Pancreas (tissue), 10 donors: Measurements from ENCODE around the gene HTR4. TPM values are rescaled to one million over a fixed set of nuclear protein-coding genes. Genes with fewer than 3 reads are reported as not detected.
"Not testable (repeated sequence)": the region's sequence is repeated elsewhere in the genome, so short reads cannot be mapped to it uniquely, and the experiment has no call there.

Source experiments
- ATAC-seq, 4 donors: fragments of 200-7000 bp; cut with Tn5 transposase; one replicate each; pipeline versions ENCODE4 v1.8.0 to v1.9.1; 2020; ENCODE audit warnings: mild to moderate bottlenecking in 4 of 4, moderate library complexity in 4 of 4
- DNase-seq, 6 donors: peaks; one replicate each; pipeline ENCODE4 v3.0.0-alpha.2; 2020
- FAIRE-seq: peaks from 2 replicates; lab custom pipeline; 2012; peaks lifted over from hg19 to GRCh38; lab: Jason Lieb, UNC
- H3K27ac ChIP-seq, 4 donors: fragments of 200-600 bp; sonication (generic); 1 replicate in 3 of 4; 2 replicates in 1 of 4; pipeline versions ENCODE4 v1.5.0 to v1.8.0; 2020
- H3K27me3 ChIP-seq, 4 donors: fragments of 200-600 bp; one replicate each; pipeline ENCODE4 v1.8.0; 2021
- H3K36me3 ChIP-seq, 3 donors: fragments of 200-600 bp; sonication (generic) in 1 of 3; one replicate each; pipeline versions ENCODE4 v1.5.0 to v1.8.0; 2020 to 2021
- H3K4me1 ChIP-seq, 3 donors: fragments of 200-600 bp; one replicate each; pipeline ENCODE4 v1.8.0; 2021
- H3K4me3 ChIP-seq, 4 donors: fragments of 200-600 bp; sonication (generic) in 2 of 4; one replicate each; pipeline versions ENCODE4 v1.5.0 to v1.8.0; 2020 to 2021
- H3K9me3 ChIP-seq, 4 donors: fragments of 200-600 bp; one replicate each; pipeline ENCODE4 v1.8.0; 2021
- CTCF ChIP-seq, 4 donors: fragments of 200-600 bp; sonication (generic) in 3 of 4; IDR thresholded peaks; one replicate each; pipeline versions ENCODE4 v1.5.0 to v1.8.0; 2021; ENCODE audit warnings: antibody characterized with exemption in 4 of 4
- WGBS, 2 donors: extraction: QIAGEN DNeasy Blood & Tissue Kit; methylation state at CpG; one replicate each; pipeline ENCODE4 v1.1.7; 2013; 5-methylcytosine and 5-hydroxymethylcytosine counted together
- intact Hi-C, 3 donors: fragments of 100-400 bp; cut with DNase I; formaldehyde crosslinking; loops; one replicate each; pipeline versions ENCODE4 v1.11.1 to v1.14.2; 2022
- polyA plus RNA-seq, 2 donors: library from polyadenylated mRNA; stranded (reverse); fragments of 200-250 nt; gene quantifications; one replicate each; pipeline ENCODE4 v1.2.3, GENCODE V29; 2013
- total RNA-seq, 6 donors: library from RNA; stranded (reverse); fragmentation: NEBNext Ultra II Directional in 4 of 6; extraction: Animal tissue kit (Norgen Biotek cat#: 25700) in 4 of 6; gene quantifications; one replicate each; pipeline versions ENCODE4 v1.2.1 to v1.2.4, GENCODE V29; 2021 to 2023
- donor health status: healthy with polysubstance abuse.
- donor health status: DM: no; HTN: no; CAD: no; lungs with moderate emphysema.
- donor health status: DM: no; HTN: no; CAD: no.
- donor health status: control.
- donor health status: control.
- donor health status: Bipolar disorder and iron deficiency.
- donor health status: DM: yes; HTN: yes; CAD: no.
- donor health status: DM: no; HTN: no; CAD: no.
- donor health status: DM: no; HTN: no; CAD: no.
- donor health status: DM: yes; HTN: yes; CAD: no.

HTR4 gene
- total and polyA plus RNA-seq, 8 donors = not detected

DNA sequence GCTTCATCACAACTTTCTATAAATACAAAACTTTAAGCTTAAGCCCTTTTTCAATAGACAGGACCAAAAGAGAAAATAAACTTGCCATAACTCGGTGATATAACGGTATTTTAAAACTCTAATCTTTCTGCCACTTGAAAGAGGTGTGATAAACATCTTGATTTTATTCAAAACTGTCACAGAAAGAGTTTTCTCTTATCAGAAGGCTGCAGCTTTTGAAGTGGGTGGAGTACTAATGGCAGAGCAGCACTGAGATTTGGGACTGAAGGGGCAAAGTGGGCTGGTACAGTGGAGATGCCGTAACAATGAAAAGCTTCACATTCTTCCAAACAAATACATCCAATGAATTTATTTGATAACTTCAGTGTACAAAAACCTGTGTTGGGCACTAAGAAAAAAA, 178.0 kb downstream of the HTR4 start:
- no peak overlapping the region for H3K4me3 ChIP-seq
- H3K36me3 ChIP-seq = no peaks in the 10 kb centered on the region
- WGBS, 2 donors = 79 to 81% methylated on average over 3 of the region's 3 CpGs
- no peaks in the 10 kb centered on the region for H3K9me3 ChIP-seq
- H3K27me3 ChIP-seq = no peaks in the 10 kb centered on the region
- TF ChIP-seq CTCF (IDR thresholded peaks at IDR 0.05) = no peak
- ATAC-seq (no peak), DNase-seq (no peak), FAIRE-seq (no peak)
- intact Hi-C loops = no loop called here
- no peak overlapping the region for H3K27ac ChIP-seq
- H3K4me1 ChIP-seq = no peaks in the 10 kb centered on the region

GRCh38 chr5:148474025-148474511, 180.3 kb downstream of the HTR4 start:
- Histone ChIP-seq H3K9me3 (no peaks in the 10 kb centered on the region), H3K27me3 (no peaks in the 10 kb centered on the region), H3K4me1 (no peaks in the 10 kb centered on the region), H3K4me3 (no peak overlapping the region), H3K36me3 (no peaks in the 10 kb centered on the region), H3K27ac (no peak overlapping the region)
- ATAC-seq (peak in 3 of 4 donors; percentile 35 to 65 (median 36)), FAIRE-seq (no peak), DNase-seq (peak in 2 of 6 donors; percentile 13)
- TF ChIP-seq CTCF (IDR thresholded peaks at IDR 0.05) = no peak
- WGBS, 2 donors = 85 to 87% methylated on average over 8 of the region's 8 CpGs
- intact Hi-C loops = no loop called here

DNA sequence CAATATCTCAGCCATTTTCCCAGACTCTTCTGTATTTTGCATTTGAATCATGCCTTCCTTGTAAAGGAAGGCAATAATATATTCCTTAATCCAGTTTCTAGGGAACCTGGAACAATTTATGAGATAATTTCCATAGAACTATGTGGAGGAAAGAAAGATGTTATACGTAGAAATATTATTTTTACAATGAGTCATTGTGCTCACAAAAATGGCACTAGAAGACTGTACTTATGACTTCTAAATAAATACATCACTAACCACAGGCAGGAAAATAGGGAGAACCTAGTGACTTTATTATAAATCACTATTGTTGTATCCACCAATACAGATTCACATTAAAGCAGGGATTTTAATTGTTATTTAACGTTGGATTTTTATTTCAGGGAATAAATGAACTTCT, 182.9 kb downstream of the HTR4 start:
- no peak for ATAC-seq

GRCh38 chr5:148469501-148469935, 184.8 kb downstream of the HTR4 start:
- ATAC-seq = peak; percentile 9 to 66 (median 53)
- Histone ChIP-seq H3K27me3 (no peaks in the 10 kb centered on the region), H3K9me3 (no peaks in the 10 kb centered on the region), H3K27ac (peak overlapping the region in 1 of 4 donors; percentile 10), H3K4me1 (no peaks in the 10 kb centered on the region), H3K4me3 (no peak overlapping the region), H3K36me3 (no peaks in the 10 kb centered on the region)
- WGBS, 2 donors = 56% methylated on average over 4 of the region's 4 CpGs
- FAIRE-seq = no peak
- intact Hi-C loops = no loop called here
- peak in 2 of 6 donors; percentile 10 to 25 for DNase-seq
- TF ChIP-seq CTCF (IDR thresholded peaks at IDR 0.05) = no peak

More for the DNA sequence above, 182.9 kb downstream of the HTR4 start:
- intact Hi-C loops = no loop called here
- 73 to 76% methylated on average over 2 of the region's 2 CpGs for WGBS, 2 donors
- Histone ChIP-seq H3K4me1 (no peaks in the 10 kb centered on the region), H3K27ac (no peak overlapping the region), H3K27me3 (no peaks in the 10 kb centered on the region), H3K4me3 (no peak overlapping the region), H3K9me3 (no peaks in the 10 kb centered on the region), H3K36me3 (no peaks in the 10 kb centered on the region)
- FAIRE-seq (no peak), DNase-seq (no peak)
- no peak for TF ChIP-seq CTCF (IDR thresholded peaks at IDR 0.05)

- DNase-seq, ATAC-seq, FAIRE-seq, intact Hi-C loops, H3K4me3 ChIP-seq, H3K36me3 ChIP-seq, H3K27ac ChIP-seq, H3K9me3 ChIP-seq, H3K27me3 ChIP-seq, H3K4me1 ChIP-seq: not testable (repeated sequence)
- 91 to 93% methylated on average over 5 of the region's 5 CpGs for WGBS, 2 donors
These were observed 185.6 kb downstream of the HTR4 start for GRCh38 chr5:148468746-148469145.
